DND-41 (cell line): ENCODE results near the gene PAQR7.

Experiments used
- ATAC-seq: fragments of 200-7000 bp; cut with Tn5 transposase; 3 replicates; pipeline ENCODE4 v1.9.1; 2021; ENCODE audit warnings: low read depth; ENCODE audit not compliant: insufficient read depth
- DNase-seq: peaks from one replicate; pipeline ENCODE4 v3.0.0-alpha.2; 2020
- H2AFZ ChIP-seq: 2 replicates; pipeline ENCODE4 v1.6.0; 2012; ENCODE audit warnings: low read depth, low read length
- H3K27ac ChIP-seq: 2 replicates; pipeline ENCODE4 v1.5.1; 2012; ENCODE audit warnings: low read length, inconsistent platforms
- H3K27me3 ChIP-seq: fragments of 200-600 bp; sonication (generic); 2 replicates; pipeline ENCODE4 v1.6.0; 2012; ENCODE audit warnings: low read length, mild to moderate bottlenecking, inconsistent platforms; ENCODE audit not compliant: insufficient read depth, poor library complexity
- H3K36me3 ChIP-seq: 2 replicates; pipeline ENCODE4 v1.5.1; 2012; ENCODE audit warnings: low read length, inconsistent platforms; ENCODE audit not compliant: insufficient read depth
- H3K4me1 ChIP-seq: 2 replicates; pipeline ENCODE4 v1.5.1; 2012; ENCODE audit warnings: mild to moderate bottlenecking, low read length; ENCODE audit not compliant: insufficient read depth
- H3K4me2 ChIP-seq: 2 replicates; pipeline ENCODE4 v1.6.0; 2012; ENCODE audit warnings: mild to moderate bottlenecking, moderate library complexity, low read length, inconsistent platforms; ENCODE audit not compliant: insufficient read depth
- H3K4me3 ChIP-seq, 2 experiments: fragments of 200-600 bp in 1 of 2; shearing (Covaris generic) in 1 of 2; 2 replicates each; pipeline ENCODE4 v1.5.1; 2012 to 2016; ENCODE audit warnings: inconsistent platforms in 2 of 2, low read length in 2 of 2, mild to moderate bottlenecking in 2 of 2, low read depth in 1 of 2, moderate library complexity in 1 of 2
- H3K79me2 ChIP-seq: 2 replicates; pipeline ENCODE4 v1.6.0; 2012; ENCODE audit warnings: low read length, inconsistent platforms; ENCODE audit not compliant: insufficient read depth
- H3K9ac ChIP-seq: 2 replicates; pipeline ENCODE4 v1.6.0; 2012; ENCODE audit warnings: low read depth, mild to moderate bottlenecking, inconsistent platforms, low read length, moderate library complexity
- H3K9me3 ChIP-seq: 2 replicates; pipeline ENCODE4 v1.5.1; 2012; ENCODE audit warnings: low read length, moderate library complexity, mild to moderate bottlenecking, inconsistent platforms; ENCODE audit not compliant: insufficient read depth, severe bottlenecking
- H4K20me1 ChIP-seq: 2 replicates; pipeline ENCODE4 v1.6.0; 2012; ENCODE audit warnings: low read length; ENCODE audit not compliant: insufficient read depth
- EZH2 ChIP-seq: IDR thresholded peaks from 3 replicates; pipeline ENCODE4 v1.6.1; 2012; ENCODE audit warnings: borderline replicate concordance, low read depth, mild to moderate bottlenecking, moderate library complexity, low read length, inconsistent platforms; ENCODE audit not compliant: severe bottlenecking
- TF ChIP-seq, protein P1 (sequence below): IDR thresholded peaks from 2 replicates; pipeline ENCODE4 v1.5.1; 2012; ENCODE audit warnings: borderline replicate concordance, low read length, moderate library complexity, mild to moderate bottlenecking; ENCODE audit not compliant: poor library complexity, severe bottlenecking; ENCODE audit errors: extremely low read depth

Gene PAQR7

DNA sequence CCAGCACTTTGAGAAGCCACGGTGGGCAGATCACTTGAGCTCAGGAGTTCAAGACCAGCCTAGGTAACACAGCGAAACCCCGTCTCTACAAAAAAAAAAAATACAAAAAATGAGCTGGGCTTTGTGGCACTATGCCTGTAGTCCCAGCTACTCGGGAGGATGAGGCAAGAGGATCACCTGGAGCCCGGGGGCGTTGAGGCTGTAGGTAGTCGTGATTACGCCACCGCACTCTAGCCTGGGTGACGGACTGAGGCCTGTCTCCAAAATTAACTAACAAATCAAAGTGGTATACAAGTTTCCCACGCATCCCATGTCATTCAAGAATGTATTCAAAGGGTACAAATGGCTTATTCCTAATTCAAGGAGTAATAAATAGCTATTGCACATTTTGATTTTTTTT, 18.7 kb downstream of the PAQR7 start:
- Histone ChIP-seq H3K9me3 (no peaks in the 10 kb centered on the region), H3K9ac (0 out of 2 replicates have a peak overlapping the region, but pooled peaks have one; percentile 24), H3K27me3 (no peaks in the 10 kb centered on the region), H3K79me2 (peaks cover 75% of the 10 kb centered on the region), H2AFZ (no peak overlapping the region), H3K4me3 (no peak overlapping the region), H3K4me2 (no peak overlapping the region; the same call in 1 of the 2 replicates), H3K36me3 (no peaks in the 10 kb centered on the region), H3K4me1 (peaks cover 29% of the 10 kb centered on the region), H4K20me1 (peaks cover 19% of the 10 kb centered on the region; the same call in 1 of the 2 replicates), H3K27ac (no peak overlapping the region)
- DNase-seq (no peak), ATAC-seq (no peak)
- TF ChIP-seq, protein P1, sequence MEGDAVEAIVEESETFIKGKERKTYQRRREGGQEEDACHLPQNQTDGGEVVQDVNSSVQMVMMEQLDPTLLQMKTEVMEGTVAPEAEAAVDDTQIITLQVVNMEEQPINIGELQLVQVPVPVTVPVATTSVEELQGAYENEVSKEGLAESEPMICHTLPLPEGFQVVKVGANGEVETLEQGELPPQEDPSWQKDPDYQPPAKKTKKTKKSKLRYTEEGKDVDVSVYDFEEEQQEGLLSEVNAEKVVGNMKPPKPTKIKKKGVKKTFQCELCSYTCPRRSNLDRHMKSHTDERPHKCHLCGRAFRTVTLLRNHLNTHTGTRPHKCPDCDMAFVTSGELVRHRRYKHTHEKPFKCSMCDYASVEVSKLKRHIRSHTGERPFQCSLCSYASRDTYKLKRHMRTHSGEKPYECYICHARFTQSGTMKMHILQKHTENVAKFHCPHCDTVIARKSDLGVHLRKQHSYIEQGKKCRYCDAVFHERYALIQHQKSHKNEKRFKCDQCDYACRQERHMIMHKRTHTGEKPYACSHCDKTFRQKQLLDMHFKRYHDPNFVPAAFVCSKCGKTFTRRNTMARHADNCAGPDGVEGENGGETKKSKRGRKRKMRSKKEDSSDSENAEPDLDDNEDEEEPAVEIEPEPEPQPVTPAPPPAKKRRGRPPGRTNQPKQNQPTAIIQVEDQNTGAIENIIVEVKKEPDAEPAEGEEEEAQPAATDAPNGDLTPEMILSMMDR = no peak
- no peak for TF ChIP-seq EZH2

- no peak overlapping the region for H3K4me2 ChIP-seq
- no peaks in the 10 kb centered on the region for H3K27me3 ChIP-seq
- 0 out of 2 replicates have a peak, but pooled peaks cover 6% of the 10 kb centered on the region for H3K36me3 ChIP-seq
- ATAC-seq (no peak), DNase-seq (no peak)
- H3K27ac ChIP-seq = no peak overlapping the region
- peaks cover 19% of the 10 kb centered on the region for H3K4me1 ChIP-seq
- TF ChIP-seq, protein P1 = no peak
- TF ChIP-seq EZH2 = no peak
- peaks cover 27% of the 10 kb centered on the region; the same call in 1 of the 2 replicates for H4K20me1 ChIP-seq
- H3K4me3 ChIP-seq = no peak overlapping the region
- H2AFZ ChIP-seq = no peak overlapping the region
- no peak overlapping the region for H3K9ac ChIP-seq
- H3K79me2 ChIP-seq = peaks cover 89% of the 10 kb centered on the region
- no peaks in the 10 kb centered on the region for H3K9me3 ChIP-seq
These were observed 21.0 kb downstream of the PAQR7 start for GRCh38 chr1:25854554-25854953.

GRCh38 chr1:25848531-25848930, 27.0 kb downstream of the PAQR7 start:
- Histone ChIP-seq H3K4me2 (no peak overlapping the region), H4K20me1 (peaks cover 21% of the 10 kb centered on the region; the same call in 1 of the 2 replicates), H3K27ac (no peak overlapping the region), H3K4me3 (no peak overlapping the region), H3K36me3 (0 out of 2 replicates have a peak, but pooled peaks cover 6% of the 10 kb centered on the region), H3K9ac (no peak overlapping the region), H3K27me3 (no peaks in the 10 kb centered on the region), H3K79me2 (peaks cover 83% of the 10 kb centered on the region), H2AFZ (no peak overlapping the region), H3K9me3 (no peaks in the 10 kb centered on the region), H3K4me1 (no peaks in the 10 kb centered on the region)
- DNase-seq = no peak
- no peak for TF ChIP-seq EZH2
- TF ChIP-seq, protein P1 = no peak
- 0 out of 3 replicates have a peak, but pooled peaks have one; percentile 24 for ATAC-seq

DNA sequence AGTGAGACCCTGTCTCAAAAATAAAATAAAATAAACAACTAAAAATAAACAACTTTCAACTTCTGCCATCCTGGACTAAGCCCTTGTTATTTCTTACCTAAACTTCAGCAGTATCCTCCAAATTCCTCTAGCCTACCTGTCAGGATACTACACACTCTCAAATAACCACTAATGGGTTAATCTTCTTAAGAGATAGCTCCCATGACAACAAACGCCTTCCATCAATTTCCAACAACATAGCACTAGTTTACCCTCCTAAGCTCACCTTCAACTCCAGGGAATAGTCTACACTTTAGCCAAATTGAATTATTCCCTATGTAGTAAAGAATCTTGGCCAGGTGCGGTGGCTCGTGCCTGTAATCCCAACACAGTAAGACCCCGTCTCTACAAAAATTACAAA, 27.6 kb downstream of the PAQR7 start:
- Histone ChIP-seq H4K20me1 (peaks cover 18% of the 10 kb centered on the region; the same call in 1 of the 2 replicates), H3K79me2 (peaks cover 82% of the 10 kb centered on the region), H2AFZ (no peak overlapping the region), H3K27ac (no peak overlapping the region), H3K4me2 (no peak overlapping the region), H3K4me3 (no peak overlapping the region), H3K36me3 (0 out of 2 replicates have a peak, but pooled peaks cover 6% of the 10 kb centered on the region), H3K9ac (no peak overlapping the region), H3K9me3 (no peaks in the 10 kb centered on the region), H3K27me3 (no peaks in the 10 kb centered on the region), H3K4me1 (no peaks in the 10 kb centered on the region)
- no peak for ATAC-seq
- TF ChIP-seq EZH2 = no peak
- TF ChIP-seq, protein P1 = no peak
- no peak for DNase-seq
